WERI-Rb-1 (cell line): ENCODE measurements around the gene MYMK.

Experiments used
- DNase-seq: peaks from one replicate; pipeline ENCODE4 v3.0.0-alpha.2; 2020
- H3K27ac ChIP-seq: fragments of 250-450 bp; sonication (Bioruptor Pico); 2 replicates; pipeline ENCODE4 v1.5.1; 2020; ENCODE audit warnings: mild to moderate bottlenecking, moderate library complexity
- H3K27me3 ChIP-seq: fragments of 250-450 bp; sonication (Bioruptor Pico); 2 replicates; pipeline ENCODE4 v1.5.1; 2021; ENCODE audit warnings: mild to moderate bottlenecking, low read depth, moderate library complexity; ENCODE audit not compliant: insufficient read depth, severe bottlenecking
- H3K36me3 ChIP-seq: fragments of 250-450 bp; sonication (Bioruptor Pico); 2 replicates; pipeline ENCODE4 v1.5.1; 2020; ENCODE audit warnings: mild to moderate bottlenecking, moderate library complexity
- H3K4me3 ChIP-seq: 2 replicates; pipeline ENCODE4 v1.5.1; 2011; ENCODE audit warnings: low read depth, mild to moderate bottlenecking, control low read depth, low read length
- H3K9me3 ChIP-seq: fragments of 250-450 bp; sonication (Bioruptor Pico); 2 replicates; pipeline ENCODE4 v1.5.1; 2021; ENCODE audit warnings: mild to moderate bottlenecking, moderate library complexity; ENCODE audit not compliant: severe bottlenecking
- TF ChIP-seq, protein P1 (sequence below): IDR thresholded peaks from 2 replicates; pipeline ENCODE4 v1.5.1; 2011; ENCODE audit warnings: low read depth, mild to moderate bottlenecking, control low read depth, inconsistent platforms, low read length

The MYMK gene

GRCh38 chr9:133553973-133554713, 29.4 kb upstream of the MYMK start:
- Histone ChIP-seq H3K4me3 (no peak overlapping the region), H3K27me3 (no peaks in the 10 kb centered on the region), H3K27ac (no peak overlapping the region), H3K36me3 (no peaks in the 10 kb centered on the region), H3K9me3 (no peaks in the 10 kb centered on the region)
- DNase-seq = no peak
- TF ChIP-seq, protein P1, sequence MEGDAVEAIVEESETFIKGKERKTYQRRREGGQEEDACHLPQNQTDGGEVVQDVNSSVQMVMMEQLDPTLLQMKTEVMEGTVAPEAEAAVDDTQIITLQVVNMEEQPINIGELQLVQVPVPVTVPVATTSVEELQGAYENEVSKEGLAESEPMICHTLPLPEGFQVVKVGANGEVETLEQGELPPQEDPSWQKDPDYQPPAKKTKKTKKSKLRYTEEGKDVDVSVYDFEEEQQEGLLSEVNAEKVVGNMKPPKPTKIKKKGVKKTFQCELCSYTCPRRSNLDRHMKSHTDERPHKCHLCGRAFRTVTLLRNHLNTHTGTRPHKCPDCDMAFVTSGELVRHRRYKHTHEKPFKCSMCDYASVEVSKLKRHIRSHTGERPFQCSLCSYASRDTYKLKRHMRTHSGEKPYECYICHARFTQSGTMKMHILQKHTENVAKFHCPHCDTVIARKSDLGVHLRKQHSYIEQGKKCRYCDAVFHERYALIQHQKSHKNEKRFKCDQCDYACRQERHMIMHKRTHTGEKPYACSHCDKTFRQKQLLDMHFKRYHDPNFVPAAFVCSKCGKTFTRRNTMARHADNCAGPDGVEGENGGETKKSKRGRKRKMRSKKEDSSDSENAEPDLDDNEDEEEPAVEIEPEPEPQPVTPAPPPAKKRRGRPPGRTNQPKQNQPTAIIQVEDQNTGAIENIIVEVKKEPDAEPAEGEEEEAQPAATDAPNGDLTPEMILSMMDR = peak; percentile 18; the same call in 1 of the 2 replicates

- Histone ChIP-seq H3K4me3 (no peak overlapping the region), H3K36me3 (no peaks in the 10 kb centered on the region), H3K27ac (no peak overlapping the region), H3K27me3 (no peaks in the 10 kb centered on the region), H3K9me3 (no peaks in the 10 kb centered on the region)
- DNase-seq = no peak
- TF ChIP-seq, protein P1 = no peak
These were observed 28.4 kb upstream of the MYMK start for GRCh38 chr9:133553123-133553522.

GRCh38 chr9:133552236-133552635, 27.5 kb upstream of the MYMK start:
- Histone ChIP-seq H3K4me3 (no peak overlapping the region), H3K9me3 (no peaks in the 10 kb centered on the region), H3K27me3 (no peaks in the 10 kb centered on the region), H3K36me3 (no peaks in the 10 kb centered on the region), H3K27ac (no peak overlapping the region)
- DNase-seq = no peak
- TF ChIP-seq, protein P1 = no peak

DNA sequence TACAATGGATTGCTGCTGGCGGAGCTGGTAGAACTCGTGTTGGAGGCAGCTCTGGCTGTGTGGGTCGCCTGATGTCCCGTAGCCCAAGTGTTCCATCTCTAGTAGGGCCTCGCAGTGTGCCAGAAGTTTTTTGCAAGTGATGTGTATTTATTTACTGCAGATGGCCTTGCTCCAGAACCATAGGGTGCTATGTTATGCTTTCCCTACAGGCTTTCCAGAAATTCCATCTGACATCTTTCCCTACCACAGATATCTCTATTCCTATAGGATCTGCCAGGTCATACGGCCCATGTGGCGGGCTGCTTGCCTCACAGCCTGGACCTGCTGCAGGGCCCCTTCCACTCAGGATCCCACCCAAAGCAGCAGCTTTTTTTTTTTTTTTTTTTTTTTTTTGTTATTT, 26.7 kb upstream of the MYMK start:
- Histone ChIP-seq H3K27me3 (no peaks in the 10 kb centered on the region), H3K9me3 (no peaks in the 10 kb centered on the region), H3K4me3 (no peak overlapping the region), H3K27ac (no peak overlapping the region), H3K36me3 (no peaks in the 10 kb centered on the region)
- TF ChIP-seq, protein P1 = no peak
- no peak for DNase-seq

DNA sequence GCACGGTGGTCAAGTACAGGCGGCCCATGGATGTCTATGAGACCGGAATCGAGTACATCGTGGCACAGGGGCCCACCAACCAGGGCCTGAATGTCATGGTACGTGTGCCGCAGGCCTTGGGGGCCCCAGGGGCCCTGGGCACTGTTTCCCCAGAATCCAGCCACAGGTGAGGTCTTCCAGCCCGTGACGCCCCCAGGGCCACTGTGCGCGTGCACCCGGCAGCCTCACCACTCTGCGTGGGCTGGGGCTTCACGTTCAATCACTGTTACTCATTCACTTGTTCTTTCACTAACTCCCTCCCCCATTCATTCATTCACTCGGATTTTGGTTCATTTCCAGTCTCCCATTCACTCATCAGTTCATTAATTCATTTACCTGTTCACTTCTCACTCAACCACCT, 22.4 kb upstream of the MYMK start:
- TF ChIP-seq, protein P1 = no peak
- no peaks in the 10 kb centered on the region for H3K27me3 ChIP-seq

DNA sequence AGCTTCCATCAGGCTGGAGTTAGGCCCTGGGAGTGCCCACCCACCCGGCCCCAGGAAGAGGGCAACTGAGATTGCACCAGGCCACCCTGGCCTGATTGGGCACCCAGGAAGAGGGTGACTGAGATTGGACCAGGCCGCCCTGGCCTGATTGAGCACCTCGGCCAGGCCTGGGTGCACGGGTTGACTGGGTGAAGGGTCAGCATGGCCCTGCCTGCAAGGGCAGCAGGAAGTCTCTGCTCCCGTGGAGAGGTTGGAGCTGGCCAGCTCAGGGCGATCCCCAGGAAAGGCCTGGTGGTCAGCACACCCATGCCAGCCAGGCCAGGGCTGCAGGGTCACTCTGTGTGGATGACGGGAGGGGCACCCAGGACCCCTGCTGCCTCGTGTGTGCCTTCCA, 21.5 kb upstream of the MYMK start:
- no peak overlapping the region for H3K4me3 ChIP-seq
- no peaks in the 10 kb centered on the region for H3K36me3 ChIP-seq
- DNase-seq = no peak
- H3K9me3 ChIP-seq = no peaks in the 10 kb centered on the region
- H3K27me3 ChIP-seq = no peaks in the 10 kb centered on the region
- TF ChIP-seq, protein P1 = no peak
- no peak overlapping the region for H3K27ac ChIP-seq

More for the DNA sequence above, 22.4 kb upstream of the MYMK start:
- no peaks in the 10 kb centered on the region for H3K36me3 ChIP-seq
- H3K27ac ChIP-seq = no peak overlapping the region
- DNase-seq = no peak
- H3K9me3 ChIP-seq = no peaks in the 10 kb centered on the region
- H3K4me3 ChIP-seq = no peak overlapping the region
